HG03457 (cell line): ENCODE data around the gene LRBA.

Experiments
- ATAC-seq: cut with Tn5 transposase; IDR thresholded peaks from one replicate; pipeline ENCODE4 v1.9.1; 2021; ENCODE audit warnings: moderate number of reproducible peaks; ENCODE audit not compliant: unreplicated experiment

Gene LRBA

GRCh38 chr4:150818661-150819060 is 196.4 kb downstream of the LRBA start:
- ATAC-seq: no peak

GRCh38 chr4:150817804-150818528 is 197.1 kb downstream of the LRBA start:
- ATAC-seq: no peak

- no peak for ATAC-seq
Measured at GRCh38 chr4:150817017-150817416, 198.1 kb downstream of the LRBA start.

- ATAC-seq: no peak
Measured at GRCh38 chr4:150816491-150816890, 198.6 kb downstream of the LRBA start.

- no peak for ATAC-seq
Measured at GRCh38 chr4:150814873-150815272, 200.2 kb downstream of the LRBA start.

GRCh38 chr4:150805183-150806025 is 209.7 kb downstream of the LRBA start:
- no peak for ATAC-seq

- ATAC-seq: no peak
Measured at GRCh38 chr4:150801833-150802232, 213.3 kb downstream of the LRBA start.

GRCh38 chr4:150799207-150799606 is 215.9 kb downstream of the LRBA start:
- ATAC-seq: no peak

- ATAC-seq: no peak
Measured at GRCh38 chr4:150794706-150795105, 220.4 kb downstream of the LRBA start.

GRCh38 chr4:150789864-150790263 is 225.2 kb downstream of the LRBA start:
- ATAC-seq: no peak

GRCh38 chr4:150784939-150785338 is 230.1 kb downstream of the LRBA start:
- ATAC-seq: no peak

- no peak for ATAC-seq
Measured at GRCh38 chr4:150784305-150784704, 230.8 kb downstream of the LRBA start.

- ATAC-seq: no peak
Measured at GRCh38 chr4:150782921-150783320, 232.2 kb downstream of the LRBA start.

- ATAC-seq: no peak
Measured at GRCh38 chr4:150782311-150782710, 232.8 kb downstream of the LRBA start.

- no peak for ATAC-seq
Measured at GRCh38 chr4:150781191-150781590, 233.9 kb downstream of the LRBA start.

- no peak for ATAC-seq
Measured at GRCh38 chr4:150779707-150780106, 235.4 kb downstream of the LRBA start.

GRCh38 chr4:150773729-150774449 is 241.2 kb downstream of the LRBA start:
- no peak for ATAC-seq

- no peak for ATAC-seq
Measured at GRCh38 chr4:150773032-150773431, 242.1 kb downstream of the LRBA start.

- no peak for ATAC-seq
Measured at GRCh38 chr4:150771382-150771781, 243.7 kb downstream of the LRBA start.

- ATAC-seq: no peak
Measured at GRCh38 chr4:150769845-150770244, 245.2 kb downstream of the LRBA start.

- no peak for ATAC-seq
Measured at GRCh38 chr4:150769248-150769647, 245.8 kb downstream of the LRBA start.

- no peak for ATAC-seq
Measured at GRCh38 chr4:150768497-150768896, 246.6 kb downstream of the LRBA start.
